Calu3 (cell line): ENCODE results near the gene CORO1C. TPM values are rescaled to one million over a fixed set of nuclear protein-coding genes. Genes with fewer than 3 reads are reported as not detected.

Experiments
- BruUV-seq: library from RNA; stranded (reverse); fragments of 400-500 nt; replicated peaks from 2 replicates; lab custom pipeline; 2021; lab: Mats Ljungman, UMichigan
- CTCF ChIA-PET: fragments of 300-600 bp; sonication (Branson Sonifier 250); formaldehyde crosslinking; loops from one replicate; lab custom pipeline; 2022; ENCODE audit warnings: antibody characterized with exemption; lab: Charles Lee
- DNase-seq: peaks from one replicate; pipeline ENCODE4 v3.0.0; 2022
- H3K27ac Mint-ChIP-seq: one replicate; pipeline ENCODE4 v1.8.0; 2022; ENCODE audit warnings: mixed read lengths; ENCODE audit not compliant: unreplicated experiment
- H3K27me3 Mint-ChIP-seq: one replicate; pipeline ENCODE4 v1.8.0; 2022; ENCODE audit warnings: mixed read lengths; ENCODE audit not compliant: unreplicated experiment
- H3K36me3 Mint-ChIP-seq: one replicate; pipeline ENCODE4 v1.8.0; 2022; ENCODE audit warnings: mild to moderate bottlenecking, moderate library complexity, mixed read lengths; ENCODE audit not compliant: insufficient read depth, unreplicated experiment
- H3K4me1 Mint-ChIP-seq: one replicate; pipeline ENCODE4 v1.8.0; 2022; ENCODE audit warnings: mild to moderate bottlenecking, low read depth, mixed read lengths; ENCODE audit not compliant: unreplicated experiment
- H3K4me3 Mint-ChIP-seq: one replicate; pipeline ENCODE4 v1.8.0; 2022; ENCODE audit warnings: mild to moderate bottlenecking, low read depth, moderate library complexity, mixed read lengths; ENCODE audit not compliant: unreplicated experiment
- H3K9me3 Mint-ChIP-seq: one replicate; pipeline ENCODE4 v1.8.0; 2022; ENCODE audit warnings: low read depth, mixed read lengths; ENCODE audit not compliant: unreplicated experiment
- intact Hi-C: fragments of 100-400 bp; cut with micrococcal nuclease; formaldehyde crosslinking; loops from one replicate; pipeline ENCODE4 v1.10.0; 2022; ENCODE audit not compliant: unreplicated experiment
- total RNA-seq: library from RNA; stranded (reverse); gene quantifications from 2 replicates; pipeline ENCODE4 v1.2.3, GENCODE V29; 2022
- TF ChIP-seq, protein P1 (sequence below): fragments of 200-600 bp; IDR thresholded peaks from one replicate; pipeline ENCODE4 v1.8.0; 2022; ENCODE audit warnings: antibody characterized with exemption; ENCODE audit not compliant: unreplicated experiment

Gene CORO1C
- total RNA-seq, 1 experiment from 2014 or later = 252 TPM

DNA sequence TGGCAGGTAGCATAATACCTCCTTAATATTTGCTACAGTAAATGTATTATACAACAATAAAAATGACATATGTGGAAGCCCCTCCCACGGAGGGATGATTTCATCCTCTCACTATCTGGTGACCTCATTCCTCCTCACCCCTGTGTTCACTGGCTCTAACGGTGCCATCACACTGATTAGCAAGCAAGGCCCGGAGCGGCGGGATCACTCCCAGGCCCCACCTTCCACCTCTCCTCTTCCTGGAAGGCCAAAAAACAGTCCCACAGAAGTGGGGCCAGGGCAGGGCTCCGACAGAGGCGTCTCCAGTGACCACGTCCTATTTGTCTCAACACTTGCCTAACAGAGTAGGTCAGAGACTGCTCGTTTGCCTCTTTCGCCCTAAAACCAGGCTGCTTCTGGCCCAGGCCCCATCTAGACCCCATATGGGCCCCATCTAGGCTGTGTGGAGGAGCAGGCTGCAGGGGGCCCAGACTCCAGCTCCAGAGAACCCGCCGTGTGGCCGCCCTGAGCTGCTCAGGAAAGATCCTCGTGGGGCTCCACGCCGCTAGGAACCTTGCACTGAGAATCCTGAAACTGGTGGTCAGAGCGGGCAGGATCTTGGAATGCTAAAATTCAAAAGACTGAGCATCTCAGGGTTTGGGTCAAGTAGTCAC is 101.4 kb downstream of the CORO1C start:
- DNase-seq = no peak
- H3K4me1 Mint-ChIP-seq = peaks cover 52% of the 10 kb centered on the region
- intact Hi-C loops = no loop called here
- TF ChIP-seq, protein P1, sequence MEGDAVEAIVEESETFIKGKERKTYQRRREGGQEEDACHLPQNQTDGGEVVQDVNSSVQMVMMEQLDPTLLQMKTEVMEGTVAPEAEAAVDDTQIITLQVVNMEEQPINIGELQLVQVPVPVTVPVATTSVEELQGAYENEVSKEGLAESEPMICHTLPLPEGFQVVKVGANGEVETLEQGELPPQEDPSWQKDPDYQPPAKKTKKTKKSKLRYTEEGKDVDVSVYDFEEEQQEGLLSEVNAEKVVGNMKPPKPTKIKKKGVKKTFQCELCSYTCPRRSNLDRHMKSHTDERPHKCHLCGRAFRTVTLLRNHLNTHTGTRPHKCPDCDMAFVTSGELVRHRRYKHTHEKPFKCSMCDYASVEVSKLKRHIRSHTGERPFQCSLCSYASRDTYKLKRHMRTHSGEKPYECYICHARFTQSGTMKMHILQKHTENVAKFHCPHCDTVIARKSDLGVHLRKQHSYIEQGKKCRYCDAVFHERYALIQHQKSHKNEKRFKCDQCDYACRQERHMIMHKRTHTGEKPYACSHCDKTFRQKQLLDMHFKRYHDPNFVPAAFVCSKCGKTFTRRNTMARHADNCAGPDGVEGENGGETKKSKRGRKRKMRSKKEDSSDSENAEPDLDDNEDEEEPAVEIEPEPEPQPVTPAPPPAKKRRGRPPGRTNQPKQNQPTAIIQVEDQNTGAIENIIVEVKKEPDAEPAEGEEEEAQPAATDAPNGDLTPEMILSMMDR = no peak
- H3K27me3 Mint-ChIP-seq = no peaks in the 10 kb centered on the region
- BruUV-seq = no TSS peak
- no peaks in the 10 kb centered on the region for H3K9me3 Mint-ChIP-seq
- no peak overlapping the region for H3K4me3 Mint-ChIP-seq
- H3K27ac Mint-ChIP-seq = no peak overlapping the region
- CTCF ChIA-PET = interaction anchor here (0.6 to 1.1 kb wide), 2 partner anchors 12 to 20 kb away, joined by 4 read pairs; no protein-coding TSS in a partner anchor
- no peaks in the 10 kb centered on the region for H3K36me3 Mint-ChIP-seq

DNA sequence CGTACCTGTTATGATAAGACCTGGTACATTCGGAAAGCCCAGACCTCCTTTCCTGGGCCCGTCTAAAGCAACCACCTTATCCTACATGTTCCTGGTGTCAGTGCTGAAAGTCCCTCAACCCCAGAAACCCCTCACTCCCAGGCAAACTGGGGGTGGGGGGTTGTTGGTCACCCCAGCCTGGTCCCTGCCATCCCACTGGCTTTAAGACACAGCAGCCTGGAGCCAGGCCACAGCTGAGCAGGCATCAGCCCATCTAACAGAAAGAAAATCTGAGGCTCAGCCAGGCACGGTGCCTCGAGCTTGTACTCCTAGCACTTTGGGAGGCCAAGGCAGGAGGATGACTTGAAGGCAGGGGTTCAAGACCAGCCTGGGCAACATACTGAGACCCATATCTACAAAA is 102.2 kb downstream of the CORO1C start:
- no peaks in the 10 kb centered on the region for H3K9me3 Mint-ChIP-seq
- peaks cover 52% of the 10 kb centered on the region for H3K4me1 Mint-ChIP-seq
- TF ChIP-seq, protein P1 = no peak
- DNase-seq = no peak
- H3K27me3 Mint-ChIP-seq = no peaks in the 10 kb centered on the region
- no peak overlapping the region for H3K4me3 Mint-ChIP-seq
- intact Hi-C loops = no loop called here
- CTCF ChIA-PET = interaction anchor here (0.6 to 1.1 kb wide), 2 partner anchors 11 to 21 kb away, joined by 4 read pairs; no protein-coding TSS in a partner anchor
- H3K27ac Mint-ChIP-seq = no peak overlapping the region
- H3K36me3 Mint-ChIP-seq = no peaks in the 10 kb centered on the region
- BruUV-seq = no TSS peak

DNA sequence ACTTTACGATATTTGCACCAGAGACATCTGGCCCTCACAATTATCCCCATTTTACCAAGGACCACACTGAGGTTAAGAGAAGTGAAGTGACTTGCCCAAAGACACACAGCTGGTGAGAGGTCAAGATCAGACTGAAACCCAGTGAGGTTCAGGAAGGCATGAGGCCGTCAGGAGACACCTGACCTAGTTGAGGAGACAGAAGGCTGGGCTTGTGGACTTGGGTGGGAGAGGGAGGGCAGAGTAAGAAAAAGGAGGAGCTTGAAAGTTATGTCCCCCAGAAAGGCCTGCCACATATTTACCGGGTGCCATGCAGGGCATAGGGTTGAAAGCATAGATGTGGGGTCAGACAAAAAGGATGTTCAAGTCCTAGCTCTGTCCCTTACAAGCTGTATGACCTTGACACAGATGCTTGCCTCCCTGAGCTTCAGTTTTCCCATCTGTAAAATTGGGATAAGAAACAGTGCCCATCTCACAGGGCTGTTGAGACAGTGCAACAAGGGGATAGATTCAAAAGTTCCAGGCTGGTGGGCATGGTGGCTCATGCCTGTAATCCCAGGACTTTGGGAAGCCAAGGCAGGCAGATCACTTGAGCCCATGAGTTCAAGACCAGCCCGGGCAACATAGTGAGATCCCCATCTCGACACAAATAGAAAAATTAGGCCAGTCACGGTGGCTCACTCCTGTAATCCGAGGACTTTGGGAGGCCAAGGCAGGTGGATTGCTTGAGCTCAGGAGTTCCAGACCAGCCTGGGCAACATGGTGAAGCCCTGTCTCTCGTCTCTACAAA is 104.0 kb downstream of the CORO1C start:
- intact Hi-C loops = no loop called here
- no TSS peak for BruUV-seq
- Mint-ChIP-seq H3K27ac (no peak overlapping the region), H3K4me3 (no peak overlapping the region), H3K9me3 (no peaks in the 10 kb centered on the region), H3K36me3 (peaks cover 6% of the 10 kb centered on the region), H3K4me1 (peaks cover 38% of the 10 kb centered on the region), H3K27me3 (no peaks in the 10 kb centered on the region)
- TF ChIP-seq, protein P1 = no peak
- CTCF ChIA-PET = no interaction called here
- DNase-seq = no peak

DNA sequence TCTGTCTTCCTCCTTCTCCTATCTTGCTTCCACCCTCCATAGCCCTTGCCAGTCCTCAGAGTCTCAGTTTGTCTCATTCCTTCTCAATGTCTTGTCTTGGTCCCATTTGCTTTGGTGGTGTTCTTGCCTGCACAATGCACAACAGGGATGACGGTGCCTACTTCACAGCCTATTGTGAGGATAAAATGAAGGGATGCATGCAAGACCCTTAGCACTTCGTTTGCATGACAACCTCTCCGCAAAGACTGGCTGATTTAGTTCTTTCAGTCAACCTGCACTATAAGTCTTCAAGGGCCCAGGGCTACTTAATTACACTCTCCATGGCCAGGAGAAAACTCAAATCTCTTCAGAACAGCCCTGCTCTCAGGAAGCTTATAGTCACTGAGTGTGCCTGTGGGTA is 106.1 kb downstream of the CORO1C start:
- TF ChIP-seq, protein P1 = no peak
- Mint-ChIP-seq H3K36me3 (peaks cover 6% of the 10 kb centered on the region), H3K4me3 (no peak overlapping the region), H3K4me1 (peaks cover 19% of the 10 kb centered on the region), H3K9me3 (no peaks in the 10 kb centered on the region), H3K27me3 (no peaks in the 10 kb centered on the region), H3K27ac (no peak overlapping the region)
- no peak for DNase-seq
- intact Hi-C loops = no loop called here
- CTCF ChIA-PET = no interaction called here
- BruUV-seq = no TSS peak
